Ishikawa (cell line): ENCODE data around the gene TSEN15.

Experiments used
- CEBPB ChIP-seq: IDR thresholded peaks from 2 replicates; pipeline ENCODE4 v1.6.1; 2012
- CREB1 ChIP-seq: IDR thresholded peaks from 2 replicates; pipeline ENCODE4 v1.6.1; 2012; ENCODE audit warnings: low read depth
- EP300 ChIP-seq: IDR thresholded peaks from 2 replicates; pipeline ENCODE4 v1.6.1; 2012; ENCODE audit warnings: borderline replicate concordance
- FOXM1 ChIP-seq: IDR thresholded peaks from 2 replicates; pipeline ENCODE4 v1.6.1; 2012; ENCODE audit warnings: low read depth, borderline replicate concordance
- MAX ChIP-seq: IDR thresholded peaks from 2 replicates; pipeline ENCODE4 v1.6.1; 2012
- NFIC ChIP-seq: IDR thresholded peaks from 2 replicates; pipeline ENCODE4 v1.6.1; 2012
- RAD21 ChIP-seq: IDR thresholded peaks from 2 replicates; pipeline ENCODE4 v1.6.1; 2012; ENCODE audit warnings: low read depth
- REST ChIP-seq: IDR thresholded peaks from 2 replicates; pipeline ENCODE4 v1.6.1; 2012; ENCODE audit warnings: low read depth, mild to moderate bottlenecking
- TAF1 ChIP-seq: IDR thresholded peaks from 2 replicates; pipeline ENCODE4 v1.6.1; 2012; ENCODE audit warnings: low read depth, mild to moderate bottlenecking
- TCF12 ChIP-seq: IDR thresholded peaks from 2 replicates; pipeline ENCODE4 v1.6.1; 2012; ENCODE audit warnings: low read depth
- TEAD4 ChIP-seq: IDR thresholded peaks from 2 replicates; pipeline ENCODE4 v1.6.1; 2012
- USF1 ChIP-seq: IDR thresholded peaks from 2 replicates; pipeline ENCODE4 v1.6.1; 2012
- YY1 ChIP-seq: IDR thresholded peaks from 2 replicates; pipeline ENCODE4 v1.6.1; 2012; ENCODE audit warnings: low read depth

DNA sequence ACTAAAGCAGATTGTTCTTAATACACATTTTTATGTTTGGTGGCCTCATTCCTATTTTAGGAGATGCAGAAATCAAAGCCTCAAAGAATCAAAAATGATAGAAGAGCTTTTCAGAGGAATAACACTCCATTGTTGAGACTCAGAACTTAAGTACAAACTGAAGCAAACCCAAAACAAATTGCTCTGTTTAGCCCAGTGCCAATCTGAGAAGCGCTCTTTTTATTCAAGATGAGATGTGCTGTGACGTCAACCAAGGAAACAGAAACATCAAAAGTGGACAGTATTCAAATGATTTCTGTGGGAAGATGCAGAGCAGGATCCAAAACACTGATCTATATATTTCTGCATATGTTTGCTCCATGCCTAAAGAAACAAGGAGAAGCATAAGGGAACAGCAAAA is 32.0 kb upstream of the TSEN15 start:
- TF ChIP-seq EP300 (no peak), MAX (no peak), TCF12 (no peak), USF1 (no peak), TAF1 (no peak), RAD21 (no peak), CREB1 (no peak), REST (no peak), NFIC (no peak), CEBPB (no peak), FOXM1 (no peak), TEAD4 (no peak), YY1 (no peak)
